ENCODE data around the gene EIF2AK2.

Gene EIF2AK2

DNA sequence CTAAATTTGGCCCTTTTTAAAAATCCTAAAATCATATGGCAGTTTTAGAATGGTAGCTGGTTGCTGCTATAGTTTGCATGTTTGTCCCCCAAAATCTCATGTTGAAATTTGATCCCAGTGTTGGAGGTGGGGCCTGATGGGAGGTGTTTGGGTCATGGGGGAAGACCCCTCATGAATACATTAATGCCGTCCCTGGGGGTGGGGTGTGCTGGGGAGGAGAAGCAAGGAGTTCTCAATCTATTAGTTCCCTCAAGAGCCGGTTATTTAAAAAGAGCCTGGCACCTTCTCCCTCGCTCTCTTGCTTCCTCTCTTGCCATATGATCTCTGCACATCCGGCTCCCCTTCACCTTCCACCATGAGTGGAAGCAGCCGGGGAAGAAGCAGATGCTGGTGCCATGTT lies 51.6 kb downstream of the EIF2AK2 start:
- TF ChIP-seq CTCF (IDR thresholded peaks at IDR 0.05; ENCODE audit: control insufficient read depth, insufficient read depth, low read depth, low read length, missing control alignments) = no peak
- H3K4me3 ChIP-seq (ENCODE audit: control insufficient read depth, low read depth, low read length) = no peak overlapping the region

DNA sequence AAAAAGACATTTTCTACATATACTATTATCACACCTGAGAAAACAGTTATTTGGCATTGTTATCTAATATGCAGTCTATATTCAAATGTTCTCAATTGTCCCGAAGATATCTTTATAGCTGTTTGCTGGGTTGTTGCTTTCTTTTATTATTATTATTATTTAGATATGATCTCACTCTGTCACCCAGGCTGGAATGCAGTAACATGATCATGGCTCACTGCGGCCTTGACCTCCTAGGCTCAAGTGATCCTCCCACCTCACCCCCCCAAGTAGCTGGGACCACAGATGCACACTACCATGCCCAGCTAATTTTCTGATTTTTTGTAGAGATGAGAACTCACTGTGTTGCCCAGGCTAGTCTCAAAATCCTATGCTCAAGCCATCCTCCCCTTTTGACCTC lies 52.6 kb downstream of the EIF2AK2 start:
- H3K4me3 ChIP-seq (ENCODE audit: control insufficient read depth, low read depth, low read length) = no peak overlapping the region
- TF ChIP-seq CTCF (IDR thresholded peaks at IDR 0.05; ENCODE audit: control insufficient read depth, insufficient read depth, low read depth, low read length, missing control alignments) = no peak
- DNase-seq (ENCODE audit: low read depth) = no peak

More for the DNA sequence above, 51.6 kb downstream of the EIF2AK2 start:
- no peak for DNase-seq (ENCODE audit: low read depth)

GRCh38 chr2:37102588-37102987 lies 54.2 kb downstream of the EIF2AK2 start:
- TF ChIP-seq CTCF (IDR thresholded peaks at IDR 0.05; ENCODE audit: control insufficient read depth, insufficient read depth, low read depth, low read length, missing control alignments) = no peak
- no peak overlapping the region for H3K4me3 ChIP-seq (ENCODE audit: control insufficient read depth, low read depth, low read length)
- DNase-seq (ENCODE audit: low read depth) = no peak

GRCh38 chr2:37100054-37100453 lies 56.7 kb downstream of the EIF2AK2 start:
- no peak for DNase-seq (ENCODE audit: low read depth)
- H3K4me3 ChIP-seq (ENCODE audit: control insufficient read depth, low read depth, low read length) = no peak overlapping the region
- TF ChIP-seq CTCF (IDR thresholded peaks at IDR 0.05; ENCODE audit: control insufficient read depth, insufficient read depth, low read depth, low read length, missing control alignments) = no peak

DNA sequence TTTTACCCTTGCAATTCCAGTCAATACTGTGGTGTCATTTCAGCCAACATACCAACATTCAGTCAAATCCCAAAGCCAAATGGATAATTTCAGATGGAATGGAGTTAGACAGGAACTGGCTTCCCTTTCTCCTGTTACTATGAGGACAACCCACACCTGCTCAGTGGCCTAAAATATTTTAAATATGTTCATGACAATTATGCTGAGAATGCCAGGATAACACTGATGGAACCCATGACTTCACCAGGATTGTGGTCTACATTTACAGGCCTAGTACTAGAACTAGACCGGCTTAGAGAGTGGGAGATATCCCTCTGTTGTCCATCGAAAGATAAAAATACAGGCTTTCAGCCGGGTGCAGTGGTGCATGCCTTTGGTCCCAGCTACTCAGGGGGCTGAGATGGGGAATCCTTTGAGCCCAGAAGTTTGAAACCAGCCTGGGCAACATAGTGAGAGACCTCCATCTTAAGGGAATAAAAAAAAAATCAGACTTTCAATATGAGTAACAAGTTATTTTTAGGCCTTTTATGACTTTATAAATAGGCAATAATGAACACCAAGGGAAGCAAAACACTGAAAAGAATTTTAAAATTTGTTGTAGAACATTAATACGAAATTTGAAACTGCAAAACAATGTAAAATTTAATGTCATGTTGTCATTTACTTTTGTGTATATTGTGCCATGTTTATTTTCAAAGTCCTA lies 58.2 kb downstream of the EIF2AK2 start:
- H3K4me3 ChIP-seq (ENCODE audit: control insufficient read depth, low read depth, low read length) = no peak overlapping the region
- DNase-seq (ENCODE audit: low read depth) = no peak
- no peak for TF ChIP-seq CTCF (IDR thresholded peaks at IDR 0.05; ENCODE audit: control insufficient read depth, insufficient read depth, low read depth, low read length, missing control alignments)

- no peak for TF ChIP-seq CTCF (IDR thresholded peaks at IDR 0.05; ENCODE audit: control insufficient read depth, insufficient read depth, low read depth, low read length, missing control alignments)
- H3K4me3 ChIP-seq (ENCODE audit: control insufficient read depth, low read depth, low read length) = no peak overlapping the region
- no peak for DNase-seq (ENCODE audit: low read depth)
These were observed 60.2 kb downstream of the EIF2AK2 start for GRCh38 chr2:37096568-37096967.
